Activated T-cell treated with anti-CD3 and anti-CD28 coated beads, Interleukin-2, amount 50 U/mL, for 4 hours (primary cell): ENCODE results near the gene SNX5. TPM values are rescaled to one million over a fixed set of nuclear protein-coding genes. Genes with fewer than 3 reads are reported as not detected.

Experiments used
- ATAC-seq, 2 donors: fragments of 200-7000 bp; cut with Tn5 transposase; one replicate each; pipeline ENCODE4 v1.10.0; 2021
- DNase-seq: peaks from one replicate; pipeline ENCODE4 v3.0.0-alpha.2; 2020
- H3K27me3 Mint-ChIP-seq: one replicate; pipeline ENCODE4 v1.8.0; 2021; ENCODE audit warnings: low read depth, mixed read lengths
- H3K36me3 Mint-ChIP-seq: one replicate; pipeline ENCODE4 v1.8.0; 2022; ENCODE audit warnings: mixed read lengths; ENCODE audit not compliant: insufficient read depth
- H3K4me1 Mint-ChIP-seq: one replicate; pipeline ENCODE4 v1.8.0; 2021; ENCODE audit warnings: low read depth, mixed read lengths
- H3K4me3 Mint-ChIP-seq: one replicate; pipeline ENCODE4 v1.8.0; 2021; ENCODE audit warnings: mild to moderate bottlenecking, moderate library complexity, mixed read lengths
- H3K9me3 Mint-ChIP-seq: one replicate; pipeline ENCODE4 v1.8.0; 2021; ENCODE audit warnings: mixed read lengths
- total RNA-seq, 3 donors: library from RNA; stranded (reverse); gene quantifications; one replicate each; pipeline ENCODE4 v1.2.1, GENCODE V29; 2021

The SNX5 gene
- total RNA-seq, 3 donors from 2014 or later = 148 to 177 (median 168) TPM

DNA sequence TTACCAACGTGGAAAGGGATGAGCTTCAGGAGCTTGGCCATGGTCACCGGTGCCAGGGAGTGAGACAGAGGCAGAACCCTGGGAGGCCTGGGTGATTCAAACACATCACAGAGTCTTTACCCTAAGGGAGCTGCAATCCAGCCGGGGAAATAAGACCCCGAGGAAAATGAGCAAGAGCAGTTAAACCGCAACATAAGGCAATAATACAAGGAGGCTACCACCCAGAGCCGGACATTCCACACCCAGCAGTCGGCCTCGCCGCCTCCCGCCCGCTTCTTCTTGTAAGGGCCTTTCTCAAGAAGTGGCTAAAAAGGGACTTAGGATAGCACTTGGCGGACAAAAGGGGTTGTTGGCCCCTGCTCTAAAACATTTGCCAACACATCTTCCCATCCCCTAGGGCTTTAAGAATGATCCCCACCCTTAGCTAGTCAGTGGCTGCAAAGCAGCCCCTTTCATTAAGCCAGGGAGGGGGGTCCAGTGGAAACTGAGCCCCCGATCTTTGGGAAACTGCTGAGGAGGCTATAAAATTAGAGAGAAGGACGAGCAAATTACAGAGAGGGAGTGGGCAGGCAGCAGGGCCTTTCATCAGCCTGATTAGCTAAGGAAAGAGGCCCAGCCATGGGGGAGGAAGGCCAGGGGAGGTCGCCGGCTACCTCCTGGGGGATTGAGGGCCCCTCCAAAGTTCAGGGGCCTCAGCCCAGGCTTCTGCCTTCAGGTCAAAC, 34.3 kb downstream of the SNX5 start:
- Mint-ChIP-seq H3K27me3 (peaks cover 2% of the 10 kb centered on the region), H3K36me3 (no peaks in the 10 kb centered on the region), H3K9me3 (peaks cover 4% of the 10 kb centered on the region), H3K4me3 (no peak overlapping the region), H3K4me1 (peaks cover 3% of the 10 kb centered on the region)
- DNase-seq (no peak), ATAC-seq (no peak)

DNA sequence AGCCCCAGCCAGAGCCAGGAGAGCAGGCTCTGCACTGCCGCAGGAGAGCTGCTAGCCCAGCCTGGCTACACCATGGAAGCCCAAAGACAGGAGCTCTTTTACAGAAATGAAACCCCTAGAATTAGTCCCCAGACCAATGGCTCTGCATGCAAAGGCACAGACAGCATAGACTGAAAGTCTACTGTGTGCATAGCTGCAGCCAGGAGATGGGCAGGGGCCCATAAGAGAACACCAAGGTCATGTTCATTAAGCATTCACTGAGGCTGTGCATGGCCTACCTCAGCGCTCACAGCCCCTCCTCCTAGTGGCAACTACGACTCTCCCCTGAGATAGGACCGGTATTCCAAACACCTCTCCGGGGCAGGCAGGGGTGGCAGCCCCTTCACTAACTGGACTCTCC, 34.9 kb downstream of the SNX5 start:
- DNase-seq (no peak), ATAC-seq (no peak)
- Mint-ChIP-seq H3K27me3 (peaks cover 2% of the 10 kb centered on the region), H3K9me3 (peaks cover 4% of the 10 kb centered on the region), H3K4me3 (no peak overlapping the region), H3K4me1 (no peaks in the 10 kb centered on the region), H3K36me3 (no peaks in the 10 kb centered on the region)

DNA sequence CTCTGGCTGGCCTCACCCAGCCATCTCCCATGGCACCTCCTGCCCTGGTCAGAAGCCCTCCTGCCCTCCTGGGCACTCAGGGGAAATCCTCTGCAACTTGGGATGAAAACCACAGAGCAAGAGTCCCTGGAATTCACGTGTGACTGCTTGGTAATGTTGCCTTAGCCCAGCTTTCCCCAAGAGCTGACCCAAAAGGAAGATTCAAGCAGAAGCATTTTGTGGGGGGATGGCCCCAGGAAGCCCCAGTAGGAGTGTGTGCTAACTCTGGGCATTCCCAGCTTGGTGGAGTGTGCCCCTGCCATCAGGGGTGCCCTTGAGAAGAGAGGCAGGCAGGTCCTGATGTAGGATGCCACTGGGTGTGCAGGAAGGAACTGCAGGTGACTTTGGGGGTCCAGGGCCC, 35.5 kb downstream of the SNX5 start:
- no peak overlapping the region for H3K4me3 Mint-ChIP-seq
- DNase-seq = no peak
- H3K27me3 Mint-ChIP-seq = peaks cover 2% of the 10 kb centered on the region
- no peaks in the 10 kb centered on the region for H3K36me3 Mint-ChIP-seq
- ATAC-seq = no peak
- H3K4me1 Mint-ChIP-seq = no peaks in the 10 kb centered on the region
- peaks cover 4% of the 10 kb centered on the region for H3K9me3 Mint-ChIP-seq

DNA sequence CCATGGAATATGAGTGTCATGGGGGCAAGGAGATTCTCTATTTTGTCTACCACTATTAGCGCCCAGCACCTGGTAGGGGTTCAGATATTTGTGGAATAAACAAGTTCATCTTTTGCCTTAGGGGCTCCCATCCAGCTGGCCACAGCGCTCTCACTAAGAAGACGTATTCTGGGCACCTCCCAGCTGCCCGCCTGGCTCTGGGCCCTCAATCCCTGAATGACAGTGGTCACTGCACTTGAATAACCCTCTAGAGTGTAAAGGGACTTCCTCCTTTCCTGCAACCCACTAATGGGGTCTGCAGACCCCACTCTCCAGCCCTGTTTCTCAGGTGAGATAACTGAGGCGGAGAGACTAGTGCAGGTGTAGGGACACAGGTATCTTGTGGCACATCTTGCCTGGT, 36.2 kb downstream of the SNX5 start:
- no peak overlapping the region for H3K4me3 Mint-ChIP-seq
- peaks cover 4% of the 10 kb centered on the region for H3K9me3 Mint-ChIP-seq
- no peaks in the 10 kb centered on the region for H3K4me1 Mint-ChIP-seq
- ATAC-seq (no peak), DNase-seq (no peak)
- H3K27me3 Mint-ChIP-seq = peaks cover 2% of the 10 kb centered on the region
- no peaks in the 10 kb centered on the region for H3K36me3 Mint-ChIP-seq

DNA sequence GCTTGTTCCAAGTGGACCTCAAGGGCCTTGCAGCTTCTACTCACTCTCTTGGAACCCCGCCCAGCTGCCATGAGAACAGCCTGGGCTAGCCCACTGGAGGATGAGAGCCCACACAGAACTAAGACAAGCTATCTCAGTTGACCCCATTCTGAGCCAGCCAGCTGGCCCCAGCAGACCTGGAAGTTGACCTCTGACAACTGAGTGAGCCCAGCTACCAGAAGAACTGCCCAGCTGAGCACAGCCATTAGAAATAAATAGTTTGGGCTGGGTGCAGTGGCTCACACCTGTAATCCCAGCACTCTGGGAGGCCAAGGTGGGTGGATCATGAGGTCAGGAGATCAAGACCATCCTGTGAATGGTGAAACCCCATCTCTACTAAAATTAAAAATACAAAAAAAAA, 37.1 kb downstream of the SNX5 start:
- Mint-ChIP-seq H3K27me3 (peaks cover 2% of the 10 kb centered on the region), H3K9me3 (peaks cover 4% of the 10 kb centered on the region)

DNA sequence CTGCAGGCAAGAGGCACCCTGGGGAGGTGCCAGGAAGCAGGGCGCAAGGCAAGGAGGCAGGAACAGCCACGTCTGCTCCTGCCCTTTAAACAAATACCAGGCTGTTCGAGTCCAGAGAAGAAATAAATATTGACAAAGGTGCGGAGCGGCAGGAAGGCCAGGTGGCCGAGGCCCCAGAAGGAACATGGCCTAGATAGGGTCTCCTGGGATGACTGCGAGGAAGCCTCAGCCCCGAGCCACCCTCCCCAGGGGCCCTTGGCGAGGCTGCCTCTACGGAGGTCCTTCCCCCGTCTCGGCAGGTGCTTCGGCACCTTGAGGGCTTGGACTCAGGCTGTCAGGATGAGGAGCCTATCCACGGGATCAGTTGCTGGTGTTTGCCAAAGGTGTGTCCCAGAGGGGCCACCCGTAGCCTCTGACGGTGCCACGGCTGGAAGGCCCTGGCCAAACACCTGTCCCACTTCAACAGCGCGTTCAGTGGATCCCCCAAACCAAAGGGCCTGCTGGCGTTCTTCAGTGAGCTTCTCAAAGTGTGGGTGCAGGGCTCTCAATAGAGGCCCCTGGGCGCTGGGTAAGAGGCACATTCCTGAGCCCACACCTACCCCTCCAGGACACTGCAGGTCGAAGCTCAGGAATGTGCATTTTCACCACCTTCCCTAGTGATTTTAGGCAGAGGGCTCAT, 39.8 kb downstream of the SNX5 start:
- H3K4me3 Mint-ChIP-seq = no peak overlapping the region
- H3K9me3 Mint-ChIP-seq = peaks cover 4% of the 10 kb centered on the region
- no peaks in the 10 kb centered on the region for H3K4me1 Mint-ChIP-seq

More for the DNA sequence above, 37.1 kb downstream of the SNX5 start:
- H3K4me3 Mint-ChIP-seq = no peak overlapping the region
- DNase-seq (no peak), ATAC-seq (no peak)
- no peaks in the 10 kb centered on the region for H3K36me3 Mint-ChIP-seq
- H3K4me1 Mint-ChIP-seq = no peaks in the 10 kb centered on the region

DNA sequence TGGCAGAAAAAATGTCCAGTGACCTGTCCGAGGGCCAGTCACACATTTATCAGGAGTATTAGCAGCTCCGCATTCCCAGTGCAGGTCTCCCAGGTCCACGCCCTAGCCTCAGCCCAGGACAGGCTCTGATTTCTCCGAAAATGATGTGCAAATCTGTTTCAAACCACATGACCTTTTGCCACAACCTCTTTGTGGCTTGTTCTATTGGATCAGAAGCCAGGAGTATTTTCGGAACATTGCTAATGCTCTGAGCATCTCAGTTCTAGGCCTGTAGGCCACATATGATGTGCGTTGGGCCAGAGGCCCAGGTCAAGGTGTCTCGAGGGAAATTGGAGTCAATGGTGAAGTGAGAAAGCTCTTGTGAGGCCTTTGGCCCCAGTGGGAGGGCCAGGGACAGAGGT, 40.4 kb downstream of the SNX5 start:
- H3K36me3 Mint-ChIP-seq = no peaks in the 10 kb centered on the region
- peaks cover 4% of the 10 kb centered on the region for H3K27me3 Mint-ChIP-seq
- DNase-seq (no peak), ATAC-seq (no peak)
- H3K9me3 Mint-ChIP-seq = peaks cover 4% of the 10 kb centered on the region
- no peaks in the 10 kb centered on the region for H3K4me1 Mint-ChIP-seq
- H3K4me3 Mint-ChIP-seq = no peak overlapping the region

More for the DNA sequence above, 39.8 kb downstream of the SNX5 start:
- Mint-ChIP-seq H3K27me3 (peaks cover 4% of the 10 kb centered on the region), H3K36me3 (no peaks in the 10 kb centered on the region)
- DNase-seq = no peak
- no peak for ATAC-seq

DNA sequence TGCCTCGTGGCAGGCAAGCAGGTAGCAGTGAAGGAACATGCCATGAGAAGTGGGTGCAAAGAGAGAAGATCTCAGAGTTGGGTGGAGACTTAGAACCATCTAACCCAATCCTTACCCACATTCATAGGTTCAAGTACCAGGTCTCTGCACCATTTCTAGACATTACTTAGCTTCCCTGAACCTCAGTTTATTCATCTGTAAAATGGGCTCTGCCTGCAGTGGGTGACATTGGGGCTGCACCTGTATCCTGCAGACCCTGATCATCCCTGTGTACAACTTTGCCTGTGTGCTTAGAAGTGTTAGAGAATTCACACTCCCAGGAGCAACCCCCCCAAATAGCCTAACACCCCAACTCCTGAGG, 42.7 kb downstream of the SNX5 start:
- ATAC-seq (no peak), DNase-seq (no peak)
- H3K4me1 Mint-ChIP-seq = no peaks in the 10 kb centered on the region
- H3K27me3 Mint-ChIP-seq = peaks cover 3% of the 10 kb centered on the region
- no peak overlapping the region for H3K4me3 Mint-ChIP-seq
- no peaks in the 10 kb centered on the region for H3K9me3 Mint-ChIP-seq
- no peaks in the 10 kb centered on the region for H3K36me3 Mint-ChIP-seq

DNA sequence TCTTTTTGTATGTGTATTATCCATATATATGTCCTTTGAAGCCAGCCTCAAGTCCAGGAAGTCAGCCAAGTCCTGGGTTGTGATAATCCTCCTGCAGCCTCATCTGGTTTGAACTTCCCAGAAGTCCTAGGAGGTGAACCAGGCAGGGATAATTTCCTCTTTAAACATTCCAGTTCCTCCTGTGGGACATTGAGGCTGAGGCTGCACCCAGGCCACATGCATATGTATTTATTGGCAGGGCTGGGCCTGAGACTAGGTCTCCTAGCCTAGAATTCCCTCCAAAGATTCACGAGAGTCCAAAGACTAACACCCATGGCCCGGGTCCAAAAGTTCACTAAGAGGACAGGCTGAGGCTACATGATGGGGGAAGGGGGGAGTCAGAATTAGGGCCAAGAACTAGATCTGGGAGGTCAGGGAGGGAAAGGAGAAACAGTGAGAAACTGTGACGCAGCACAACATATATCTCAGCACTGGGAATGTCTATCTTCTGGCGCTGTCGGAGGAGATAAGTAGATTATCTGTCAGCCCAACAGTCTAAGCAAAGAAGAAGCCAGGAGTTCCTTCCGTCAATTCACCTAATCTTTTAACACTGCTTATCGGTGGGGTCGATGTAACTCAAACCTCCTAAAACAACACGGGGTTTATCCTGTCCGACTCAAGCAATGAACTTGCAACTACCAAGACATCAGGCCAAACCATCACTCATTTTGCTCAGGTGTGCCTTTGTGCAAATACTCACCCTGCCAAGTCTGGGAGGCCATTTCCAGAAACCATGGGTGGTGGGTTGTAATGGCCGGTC, 43.3 kb downstream of the SNX5 start:
- ATAC-seq (no peak), DNase-seq (no peak)
- peaks cover 3% of the 10 kb centered on the region for H3K27me3 Mint-ChIP-seq
- no peak overlapping the region for H3K4me3 Mint-ChIP-seq
- H3K36me3 Mint-ChIP-seq = no peaks in the 10 kb centered on the region
- no peaks in the 10 kb centered on the region for H3K4me1 Mint-ChIP-seq
- H3K9me3 Mint-ChIP-seq = no peaks in the 10 kb centered on the region

DNA sequence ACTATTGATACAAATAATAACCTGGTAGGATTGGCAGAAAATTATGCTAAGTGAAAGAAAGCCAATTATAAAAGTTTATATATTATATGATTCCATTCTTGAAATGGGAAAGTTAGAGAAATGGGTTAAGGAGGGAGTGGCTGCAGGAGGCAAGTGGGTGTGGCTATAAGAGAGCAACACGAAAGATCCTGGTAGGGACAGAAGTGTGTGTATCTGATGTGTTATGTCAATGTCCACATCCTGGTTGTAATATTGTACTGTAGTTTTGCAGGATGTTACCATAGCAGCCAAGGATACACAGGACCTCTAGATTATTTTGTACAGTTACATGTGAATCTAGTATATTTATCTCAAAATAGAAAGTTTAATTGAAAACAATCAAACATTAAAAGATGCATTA, 46.8 kb downstream of the SNX5 start:
- Mint-ChIP-seq H3K4me1 (no peaks in the 10 kb centered on the region), H3K27me3 (peaks cover 3% of the 10 kb centered on the region), H3K36me3 (no peaks in the 10 kb centered on the region), H3K4me3 (no peak overlapping the region), H3K9me3 (no peaks in the 10 kb centered on the region)
- DNase-seq (no peak), ATAC-seq (no peak)

DNA sequence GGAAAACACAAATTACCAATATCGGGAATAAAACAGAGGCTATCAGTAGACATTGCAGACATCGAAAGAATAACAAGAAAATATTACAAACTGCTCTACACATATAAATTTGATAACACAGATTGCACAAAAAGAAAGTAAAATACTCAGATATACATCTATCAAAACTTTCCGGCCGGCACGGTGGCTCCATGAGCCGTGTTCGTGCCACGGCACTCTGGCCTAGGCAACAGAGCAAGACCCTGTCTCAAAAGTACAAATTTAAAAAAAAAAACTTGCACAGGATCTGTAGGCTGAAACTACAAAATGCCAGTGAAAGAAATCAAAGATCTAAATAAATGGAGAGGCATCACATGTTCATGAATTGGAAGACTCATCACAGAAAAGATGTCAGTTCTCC, 49.4 kb downstream of the SNX5 start:
- Mint-ChIP-seq H3K27me3 (peaks cover 6% of the 10 kb centered on the region), H3K4me1 (no peaks in the 10 kb centered on the region), H3K4me3 (no peak overlapping the region), H3K36me3 (no peaks in the 10 kb centered on the region), H3K9me3 (no peaks in the 10 kb centered on the region)
- ATAC-seq (no peak), DNase-seq (no peak)

DNA sequence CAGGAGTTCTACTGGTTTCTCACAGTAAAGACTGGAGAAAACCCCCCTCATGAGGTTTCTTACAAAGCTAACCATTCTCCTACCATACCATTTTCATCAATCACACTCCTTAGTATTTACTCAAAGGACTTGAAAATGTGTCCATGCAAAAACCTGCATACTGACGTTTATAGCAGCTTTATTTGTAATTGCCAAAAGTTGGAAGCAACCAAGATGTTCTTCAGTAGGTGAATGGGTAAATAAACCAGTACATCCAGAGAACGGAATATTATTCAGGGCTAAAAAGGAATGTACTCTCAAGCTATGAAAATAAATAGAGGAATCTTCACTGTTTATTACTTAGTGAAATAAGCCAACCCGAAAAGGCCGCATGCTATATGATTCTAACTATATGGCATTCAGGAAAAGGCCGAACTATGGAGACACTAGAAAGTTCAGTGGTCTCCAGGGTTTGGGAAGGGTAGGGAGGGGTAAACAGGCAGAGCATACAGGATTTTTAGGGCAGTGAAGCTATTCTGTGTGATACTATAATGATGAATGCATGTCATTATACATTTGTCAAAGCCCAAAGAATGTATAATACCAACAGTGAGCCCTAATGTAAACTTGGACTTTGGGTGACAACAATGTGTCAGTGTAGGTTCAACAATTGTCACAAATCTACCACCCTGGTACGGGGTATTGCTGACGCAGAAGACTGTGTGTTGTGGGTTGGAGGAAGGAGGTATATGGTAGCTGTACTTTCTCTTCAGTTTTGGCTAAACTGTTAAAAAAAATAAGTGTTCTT, 50.6 kb downstream of the SNX5 start:
- Mint-ChIP-seq H3K9me3 (no peaks in the 10 kb centered on the region), H3K27me3 (peaks cover 11% of the 10 kb centered on the region), H3K4me1 (no peaks in the 10 kb centered on the region), H3K4me3 (no peak overlapping the region), H3K36me3 (no peaks in the 10 kb centered on the region)
- DNase-seq (no peak), ATAC-seq (no peak)

DNA sequence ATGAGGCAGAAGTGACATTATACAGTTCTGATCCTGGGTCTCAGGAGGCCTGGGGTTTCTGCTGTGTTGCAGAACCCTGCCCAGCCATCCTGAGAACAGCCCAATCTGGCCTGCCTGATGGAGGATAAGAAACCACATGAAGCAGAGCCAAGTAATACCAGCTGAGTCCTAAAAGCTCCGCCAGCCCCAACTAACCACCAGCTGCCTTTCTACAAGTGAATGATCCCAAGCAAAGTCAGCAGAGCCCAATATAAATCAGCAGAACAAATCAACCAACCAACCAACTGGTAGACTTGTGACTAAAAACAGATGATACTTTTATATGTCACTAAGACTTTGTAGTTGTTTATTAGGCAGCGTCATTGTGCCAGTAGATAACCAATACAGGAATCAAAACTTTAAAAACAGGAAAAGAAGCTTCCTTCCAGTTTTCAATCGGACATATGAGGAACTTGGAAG, 52.1 kb downstream of the SNX5 start:
- Mint-ChIP-seq H3K36me3 (no peaks in the 10 kb centered on the region), H3K4me3 (no peak overlapping the region), H3K9me3 (no peaks in the 10 kb centered on the region), H3K4me1 (no peaks in the 10 kb centered on the region), H3K27me3 (peaks cover 19% of the 10 kb centered on the region)
- DNase-seq (no peak), ATAC-seq (no peak)

DNA sequence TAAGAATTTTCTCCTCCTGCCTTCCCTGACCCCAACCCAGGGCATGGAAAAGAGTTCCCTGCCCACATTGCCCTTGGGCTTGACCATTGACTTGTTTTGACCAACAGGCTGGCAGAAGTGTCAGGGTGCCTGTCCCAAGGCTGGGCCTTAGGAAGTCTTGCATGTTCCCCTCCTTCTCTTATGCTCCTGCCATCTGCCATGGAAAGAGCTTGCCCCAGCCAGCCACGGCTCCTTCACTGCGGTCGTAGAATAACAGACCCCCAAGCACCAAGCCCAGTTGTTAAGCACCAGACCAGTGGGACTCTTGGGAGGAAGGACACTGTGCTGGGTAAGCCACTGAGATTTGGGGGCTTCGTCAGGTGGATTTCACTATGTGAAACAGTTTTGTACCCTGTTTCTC, 53.6 kb downstream of the SNX5 start:
- H3K36me3 Mint-ChIP-seq = no peaks in the 10 kb centered on the region
- no peaks in the 10 kb centered on the region for H3K4me1 Mint-ChIP-seq
- H3K9me3 Mint-ChIP-seq = no peaks in the 10 kb centered on the region
- ATAC-seq = no peak
- H3K27me3 Mint-ChIP-seq = peaks cover 22% of the 10 kb centered on the region
- DNase-seq = no peak
- H3K4me3 Mint-ChIP-seq = no peak overlapping the region
